ENCODE measurements around the gene CPM. TPM values are rescaled to one million over a fixed set of nuclear protein-coding genes. Genes with fewer than 3 reads are reported as not detected.

The CPM gene
- total and polyA plus RNA-seq, 3 experiments from 2014 or later = 0.26 to 1.9 (median 1.6) TPM

- no peak overlapping the region for H3K4me3 Mint-ChIP-seq
- peaks cover 0 to 2% (median 0%) of the 10 kb centered on the region in 5 donors for H3K9me3 Mint-ChIP-seq
- ChIA-PET POLR2A (no interaction called here), CTCF (no interaction called here)
- H3K27me3 Mint-ChIP-seq = peaks cover 0 to 17% of the 10 kb centered on the region in 2 donors
- Histone ChIP-seq H3K27me3 (ENCODE audit: insufficient read depth, low read length, poor library complexity, severe bottlenecking) (no peaks in the 10 kb centered on the region), H3K9me3 (ENCODE audit: low read length) (no peaks in the 10 kb centered on the region), H3K27ac (ENCODE audit: low read depth, low read length) (no peak overlapping the region), H3K4me3 (ENCODE audit: low read length) (no peak overlapping the region), H3K36me3 (ENCODE audit: insufficient read depth, low read length) (no peaks in the 10 kb centered on the region), H3K4me1 (ENCODE audit: insufficient read depth, low read length) (no peaks in the 10 kb centered on the region)
- no peaks in the 10 kb centered on the region for H3K36me3 Mint-ChIP-seq
- DNase-seq = no peak
- H3K4me1 Mint-ChIP-seq = no peaks in the 10 kb centered on the region
- no peak overlapping the region for H3K27ac Mint-ChIP-seq
These were observed 22.8 kb downstream of the CPM start for GRCh38 chr12:68910128-68910527.

DNA sequence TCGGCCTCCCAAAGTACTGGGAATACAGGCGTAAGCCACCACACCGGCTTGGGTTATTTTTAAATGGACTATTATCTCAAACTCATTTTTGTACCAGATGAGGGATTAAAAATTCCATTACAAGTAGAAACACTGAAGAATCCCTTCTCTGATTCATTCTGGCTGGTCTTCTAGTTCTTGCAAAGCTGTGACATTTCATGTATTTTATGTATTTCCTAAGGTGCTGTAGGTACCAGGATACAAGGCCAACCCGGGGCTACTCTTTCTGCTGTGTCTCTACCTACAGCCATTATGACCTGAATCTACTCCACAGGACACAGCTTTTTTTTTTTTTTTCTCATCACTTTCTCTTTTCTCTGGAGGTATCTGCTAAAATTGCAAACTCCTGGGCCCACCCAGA is 24.9 kb downstream of the CPM start:
- Histone ChIP-seq H3K36me3 (ENCODE audit: insufficient read depth, low read length) (no peaks in the 10 kb centered on the region), H3K4me3 (ENCODE audit: low read length) (no peak overlapping the region), H3K4me1 (ENCODE audit: insufficient read depth, low read length) (no peaks in the 10 kb centered on the region), H3K9me3 (ENCODE audit: low read length) (no peaks in the 10 kb centered on the region), H3K27me3 (ENCODE audit: insufficient read depth, low read length, poor library complexity, severe bottlenecking) (no peaks in the 10 kb centered on the region), H3K27ac (ENCODE audit: low read depth, low read length) (no peak overlapping the region)
- Mint-ChIP-seq H3K9me3 (peaks cover 0 to 2% (median 0%) of the 10 kb centered on the region in 5 donors), H3K4me1 (no peaks in the 10 kb centered on the region), H3K36me3 (no peaks in the 10 kb centered on the region), H3K4me3 (no peak overlapping the region), H3K27me3 (peaks cover 0 to 17% of the 10 kb centered on the region in 2 donors), H3K27ac (no peak overlapping the region)
- DNase-seq = no peak
- CTCF ChIA-PET = interaction anchor here (1.2 kb wide), 1 partner anchor 13 kb away, joined by 3 read pairs; no protein-coding TSS in a partner anchor
- POLR2A ChIA-PET = no interaction called here

GRCh38 chr12:68905733-68906132 is 27.2 kb downstream of the CPM start:
- Mint-ChIP-seq H3K4me3 (no peak overlapping the region), H3K36me3 (no peaks in the 10 kb centered on the region), H3K27ac (no peak overlapping the region), H3K9me3 (peaks cover 0 to 2% (median 0%) of the 10 kb centered on the region in 5 donors), H3K27me3 (peaks cover 0 to 17% of the 10 kb centered on the region in 2 donors), H3K4me1 (no peaks in the 10 kb centered on the region)
- POLR2A ChIA-PET = no interaction called here
- no peaks in the 10 kb centered on the region for H3K4me1 ChIP-seq (ENCODE audit: insufficient read depth, low read length)
- no peak overlapping the region for H3K4me3 ChIP-seq (ENCODE audit: low read length)
- DNase-seq = no peak
- H3K27ac ChIP-seq (ENCODE audit: low read depth, low read length) = no peak overlapping the region
- CTCF ChIA-PET = no interaction called here
- H3K36me3 ChIP-seq (ENCODE audit: insufficient read depth, low read length) = no peaks in the 10 kb centered on the region
- H3K9me3 ChIP-seq (ENCODE audit: low read length) = no peaks in the 10 kb centered on the region
- H3K27me3 ChIP-seq (ENCODE audit: insufficient read depth, low read length, poor library complexity, severe bottlenecking) = no peaks in the 10 kb centered on the region

- POLR2A ChIA-PET = no interaction called here
- Histone ChIP-seq H3K9me3 (ENCODE audit: low read length) (no peaks in the 10 kb centered on the region), H3K36me3 (ENCODE audit: insufficient read depth, low read length) (no peaks in the 10 kb centered on the region), H3K4me3 (ENCODE audit: low read length) (no peak overlapping the region), H3K27me3 (ENCODE audit: insufficient read depth, low read length, poor library complexity, severe bottlenecking) (no peaks in the 10 kb centered on the region), H3K27ac (ENCODE audit: low read depth, low read length) (no peak overlapping the region), H3K4me1 (ENCODE audit: insufficient read depth, low read length) (no peaks in the 10 kb centered on the region)
- Mint-ChIP-seq H3K4me1 (no peaks in the 10 kb centered on the region), H3K27ac (no peak overlapping the region), H3K36me3 (no peaks in the 10 kb centered on the region), H3K4me3 (no peak overlapping the region), H3K27me3 (peaks cover 0 to 17% of the 10 kb centered on the region in 2 donors), H3K9me3 (peaks cover 0 to 2% (median 0%) of the 10 kb centered on the region in 5 donors)
- DNase-seq = no peak
- CTCF ChIA-PET = no interaction called here
These were observed 28.5 kb downstream of the CPM start for GRCh38 chr12:68904351-68904962.

DNA sequence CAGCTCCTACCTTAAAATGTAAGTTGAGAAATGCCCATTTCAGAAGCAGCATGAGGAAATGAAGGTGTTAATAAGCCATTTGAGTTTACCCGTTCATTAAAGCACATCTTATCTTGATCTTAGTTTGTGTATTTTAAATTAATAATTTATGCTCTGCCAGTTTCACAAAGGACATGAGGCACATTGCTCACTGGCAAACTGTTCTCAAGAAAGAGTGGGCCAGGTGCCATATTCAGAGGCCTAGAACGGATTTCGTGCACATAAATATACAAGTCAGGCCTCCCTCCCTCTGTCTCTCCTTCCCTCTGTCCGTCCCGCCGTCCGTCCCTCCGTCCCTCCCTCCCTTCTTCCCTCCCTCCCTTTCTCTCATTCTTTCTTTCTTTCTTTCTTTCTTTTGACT is 29.5 kb downstream of the CPM start:
- Histone ChIP-seq H3K9me3 (ENCODE audit: low read length) (no peaks in the 10 kb centered on the region), H3K27me3 (ENCODE audit: insufficient read depth, low read length, poor library complexity, severe bottlenecking) (no peaks in the 10 kb centered on the region), H3K27ac (ENCODE audit: low read depth, low read length) (no peak overlapping the region), H3K36me3 (ENCODE audit: insufficient read depth, low read length) (no peaks in the 10 kb centered on the region), H3K4me1 (ENCODE audit: insufficient read depth, low read length) (no peaks in the 10 kb centered on the region), H3K4me3 (ENCODE audit: low read length) (no peak overlapping the region)
- no peak overlapping the region for H3K27ac Mint-ChIP-seq
- no peak overlapping the region for H3K4me3 Mint-ChIP-seq
- no peaks in the 10 kb centered on the region for H3K9me3 Mint-ChIP-seq
- ChIA-PET POLR2A (no interaction called here), CTCF (no interaction called here)
- H3K36me3 Mint-ChIP-seq = no peaks in the 10 kb centered on the region
- no peak for DNase-seq
- peaks cover 0 to 14% of the 10 kb centered on the region in 2 donors for H3K27me3 Mint-ChIP-seq
- H3K4me1 Mint-ChIP-seq = no peaks in the 10 kb centered on the region

GRCh38 chr12:68901551-68901950 is 31.4 kb downstream of the CPM start:
- ChIA-PET CTCF (no interaction called here), POLR2A (no interaction called here)
- Histone ChIP-seq H3K4me1 (ENCODE audit: insufficient read depth, low read length) (no peaks in the 10 kb centered on the region), H3K9me3 (ENCODE audit: low read length) (no peaks in the 10 kb centered on the region), H3K36me3 (ENCODE audit: insufficient read depth, low read length) (no peaks in the 10 kb centered on the region), H3K4me3 (ENCODE audit: low read length) (no peak overlapping the region), H3K27ac (ENCODE audit: low read depth, low read length) (no peak overlapping the region), H3K27me3 (ENCODE audit: insufficient read depth, low read length, poor library complexity, severe bottlenecking) (no peaks in the 10 kb centered on the region)
- Mint-ChIP-seq H3K36me3 (no peaks in the 10 kb centered on the region), H3K4me3 (no peak overlapping the region), H3K27ac (no peak overlapping the region), H3K4me1 (no peaks in the 10 kb centered on the region), H3K27me3 (peaks cover 3 to 11% of the 10 kb centered on the region in 2 donors), H3K9me3 (no peaks in the 10 kb centered on the region)
- DNase-seq = no peak

DNA sequence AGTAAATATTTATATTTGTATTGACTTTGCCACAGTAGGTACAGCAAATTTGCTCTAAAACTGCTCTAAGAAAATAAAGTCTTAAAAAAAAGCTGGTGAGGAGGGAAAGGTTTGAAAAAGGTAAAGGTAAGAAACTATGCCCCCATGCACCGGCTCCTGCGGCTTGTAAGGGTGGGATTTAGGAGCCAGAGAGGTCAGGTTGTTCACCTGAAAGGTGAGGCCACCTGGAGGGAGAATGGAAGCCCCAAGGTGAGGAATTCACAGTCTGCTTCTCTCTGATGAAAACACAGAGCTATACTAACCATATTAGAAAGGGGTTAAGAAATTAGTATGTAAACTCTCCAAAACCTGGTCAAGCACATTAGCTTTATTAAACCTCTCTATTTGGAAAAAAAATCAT is 31.8 kb downstream of the CPM start:
- no peaks in the 10 kb centered on the region for H3K9me3 Mint-ChIP-seq
- H3K27ac Mint-ChIP-seq = no peak overlapping the region
- H3K4me3 Mint-ChIP-seq = no peak overlapping the region
- Histone ChIP-seq H3K4me1 (ENCODE audit: insufficient read depth, low read length) (no peaks in the 10 kb centered on the region), H3K27me3 (ENCODE audit: insufficient read depth, low read length, poor library complexity, severe bottlenecking) (no peaks in the 10 kb centered on the region), H3K27ac (ENCODE audit: low read depth, low read length) (no peak overlapping the region), H3K36me3 (ENCODE audit: insufficient read depth, low read length) (no peaks in the 10 kb centered on the region), H3K4me3 (ENCODE audit: low read length) (no peak overlapping the region), H3K9me3 (ENCODE audit: low read length) (no peaks in the 10 kb centered on the region)
- ChIA-PET CTCF (no interaction called here), POLR2A (no interaction called here)
- no peaks in the 10 kb centered on the region for H3K4me1 Mint-ChIP-seq
- no peaks in the 10 kb centered on the region for H3K36me3 Mint-ChIP-seq
- H3K27me3 Mint-ChIP-seq = peaks cover 4 to 14% of the 10 kb centered on the region in 2 donors
- DNase-seq = no peak

DNA sequence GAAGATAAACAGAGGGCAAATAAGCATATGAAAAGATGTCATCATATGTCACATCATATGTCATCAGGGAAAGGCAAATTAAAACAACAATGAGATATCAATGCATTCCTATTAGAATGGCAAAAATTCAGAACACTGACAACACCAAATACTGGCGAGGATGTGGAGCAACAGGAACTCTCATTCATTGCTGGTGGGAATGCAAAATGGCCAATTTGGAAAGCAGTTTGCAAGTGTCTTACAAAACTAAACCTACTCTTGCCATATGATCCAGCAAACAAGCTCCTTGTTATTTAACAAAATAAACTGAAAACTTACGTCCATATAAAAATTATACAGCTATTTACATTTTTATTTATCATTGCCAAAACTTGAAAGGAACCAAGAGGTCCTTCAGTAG is 32.7 kb downstream of the CPM start:
- Histone ChIP-seq H3K27ac (ENCODE audit: low read depth, low read length) (no peak overlapping the region), H3K4me1 (ENCODE audit: insufficient read depth, low read length) (no peaks in the 10 kb centered on the region), H3K4me3 (ENCODE audit: low read length) (no peak overlapping the region), H3K27me3 (ENCODE audit: insufficient read depth, low read length, poor library complexity, severe bottlenecking) (no peaks in the 10 kb centered on the region), H3K36me3 (ENCODE audit: insufficient read depth, low read length) (no peaks in the 10 kb centered on the region), H3K9me3 (ENCODE audit: low read length) (no peaks in the 10 kb centered on the region)
- POLR2A ChIA-PET = no interaction called here
- Mint-ChIP-seq H3K36me3 (no peaks in the 10 kb centered on the region), H3K27ac (no peak overlapping the region), H3K4me3 (no peak overlapping the region), H3K27me3 (peaks cover 8 to 23% of the 10 kb centered on the region in 2 donors), H3K4me1 (no peaks in the 10 kb centered on the region), H3K9me3 (no peaks in the 10 kb centered on the region)
- no peak for DNase-seq
- CTCF ChIA-PET = no interaction called here
